ENCODE measurements around the gene CHMP2B.

The CHMP2B gene

GRCh38 chr3:87260270-87260669 lies 33.2 kb downstream of the CHMP2B start:
- Histone ChIP-seq H3K4me3 (ENCODE audit: low read depth in 1 of 5, low read length in 5 of 5) (no peak overlapping the region), H3K4me1 (ENCODE audit: control insufficient read depth in 5 of 5, insufficient read depth in 5 of 5, low read length in 5 of 5) (no peaks in the 10 kb centered on the region), H3K36me3 (ENCODE audit: control insufficient read depth in 5 of 5, insufficient read depth in 5 of 5, low read length in 5 of 5) (peaks cover 0 to 7% (median 3%) of the 10 kb centered on the region in 5 donors), H3K9me3 (ENCODE audit: control insufficient read depth in 5 of 5, low read length in 5 of 5) (no peaks in the 10 kb centered on the region), H3K27me3 (ENCODE audit: control insufficient read depth in 5 of 5, insufficient read depth in 4 of 5, low read length in 5 of 5) (no peaks in the 10 kb centered on the region), H3K9ac (ENCODE audit: low read length in 5 of 5) (no peak overlapping the region), H3K27ac (ENCODE audit: low read depth, low read length) (no peak overlapping the region)

- no peaks in the 10 kb centered on the region for H3K27me3 ChIP-seq (ENCODE audit: control insufficient read depth in 5 of 5, insufficient read depth in 4 of 5, low read length in 5 of 5)
- no peak overlapping the region for H3K9ac ChIP-seq (ENCODE audit: low read length in 5 of 5)
- no peaks in the 10 kb centered on the region for H3K4me1 ChIP-seq (ENCODE audit: control insufficient read depth in 5 of 5, insufficient read depth in 5 of 5, low read length in 5 of 5)
- H3K36me3 ChIP-seq (ENCODE audit: control insufficient read depth in 5 of 5, insufficient read depth in 5 of 5, low read length in 5 of 5): no peaks in the 10 kb centered on the region
- no peak overlapping the region for H3K27ac ChIP-seq (ENCODE audit: low read depth, low read length)
- H3K4me3 ChIP-seq (ENCODE audit: low read depth in 1 of 5, low read length in 5 of 5): no peak overlapping the region
- no peaks in the 10 kb centered on the region for H3K9me3 ChIP-seq (ENCODE audit: control insufficient read depth in 5 of 5, low read length in 5 of 5)
These were observed 34.8 kb downstream of the CHMP2B start for GRCh38 chr3:87261925-87262324.

DNA sequence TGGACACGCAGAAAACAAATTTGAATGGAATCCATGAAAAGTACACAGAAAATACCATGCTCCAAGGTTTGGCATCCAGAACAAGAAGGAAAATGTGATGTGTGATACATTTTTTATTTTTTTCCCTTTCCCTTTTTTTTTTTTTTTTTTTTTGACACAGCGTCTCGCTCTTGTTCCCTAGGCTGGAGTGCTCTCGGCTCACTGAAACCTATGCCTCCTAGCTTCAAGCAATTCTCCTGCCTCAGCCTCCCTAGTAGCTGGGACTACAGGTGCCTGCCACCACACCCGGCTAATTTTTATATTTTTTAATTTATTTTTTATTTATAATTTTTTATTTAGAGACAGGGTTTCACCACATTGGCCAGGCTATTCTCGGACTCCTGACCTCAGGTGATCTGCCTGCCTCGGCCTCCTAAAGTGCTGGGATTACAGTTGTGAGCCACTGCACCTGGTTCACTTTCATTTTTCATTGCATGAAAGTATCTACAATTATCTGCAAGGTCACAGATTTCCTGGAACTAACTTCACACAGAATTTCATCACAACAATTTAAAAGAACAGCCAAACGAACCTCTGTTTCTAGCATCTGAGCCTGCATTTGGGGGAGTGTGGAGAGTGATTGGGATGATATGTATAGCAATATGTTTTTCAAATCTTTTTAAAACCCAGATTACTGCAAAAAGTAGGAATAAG lies 41.0 kb downstream of the CHMP2B start:
- H3K9ac ChIP-seq (ENCODE audit: low read length in 5 of 5): no peak overlapping the region
- H3K9me3 ChIP-seq (ENCODE audit: control insufficient read depth in 5 of 5, low read length in 5 of 5): no peaks in the 10 kb centered on the region
- no peaks in the 10 kb centered on the region for H3K27me3 ChIP-seq (ENCODE audit: control insufficient read depth in 5 of 5, insufficient read depth in 4 of 5, low read length in 5 of 5)
- peaks cover 0 to 6% (median 0%) of the 10 kb centered on the region in 5 donors for H3K4me1 ChIP-seq (ENCODE audit: control insufficient read depth in 5 of 5, insufficient read depth in 5 of 5, low read length in 5 of 5)
- H3K36me3 ChIP-seq (ENCODE audit: control insufficient read depth in 5 of 5, insufficient read depth in 5 of 5, low read length in 5 of 5): no peaks in the 10 kb centered on the region
- H3K4me3 ChIP-seq (ENCODE audit: low read depth in 1 of 5, low read length in 5 of 5): no peak overlapping the region
- no peak overlapping the region for H3K27ac ChIP-seq (ENCODE audit: low read depth, low read length)

- H3K4me1 ChIP-seq (ENCODE audit: control insufficient read depth in 5 of 5, insufficient read depth in 5 of 5, low read length in 5 of 5): peaks cover 0 to 6% (median 0%) of the 10 kb centered on the region in 5 donors
These were observed 41.6 kb downstream of the CHMP2B start for GRCh38 chr3:87268646-87269211.

GRCh38 chr3:87269723-87270122 lies 42.6 kb downstream of the CHMP2B start:
- Histone ChIP-seq H3K9me3 (ENCODE audit: control insufficient read depth in 5 of 5, low read length in 5 of 5) (no peaks in the 10 kb centered on the region), H3K27me3 (ENCODE audit: control insufficient read depth in 5 of 5, insufficient read depth in 4 of 5, low read length in 5 of 5) (no peaks in the 10 kb centered on the region), H3K27ac (ENCODE audit: low read depth, low read length) (no peak overlapping the region), H3K36me3 (ENCODE audit: control insufficient read depth in 5 of 5, insufficient read depth in 5 of 5, low read length in 5 of 5) (no peaks in the 10 kb centered on the region), H3K4me1 (ENCODE audit: control insufficient read depth in 5 of 5, insufficient read depth in 5 of 5, low read length in 5 of 5) (peaks cover 0 to 6% (median 0%) of the 10 kb centered on the region in 5 donors), H3K4me3 (ENCODE audit: low read depth in 1 of 5, low read length in 5 of 5) (no peak overlapping the region), H3K9ac (ENCODE audit: low read length in 5 of 5) (no peak overlapping the region)

More at GRCh38 chr3:87268646-87269211, 41.6 kb downstream of the CHMP2B start:
- no peaks in the 10 kb centered on the region for H3K36me3 ChIP-seq (ENCODE audit: control insufficient read depth in 5 of 5, insufficient read depth in 5 of 5, low read length in 5 of 5)
- H3K9me3 ChIP-seq (ENCODE audit: control insufficient read depth in 5 of 5, low read length in 5 of 5): no peaks in the 10 kb centered on the region
- H3K27me3 ChIP-seq (ENCODE audit: control insufficient read depth in 5 of 5, insufficient read depth in 4 of 5, low read length in 5 of 5): no peaks in the 10 kb centered on the region
- H3K4me3 ChIP-seq (ENCODE audit: low read depth in 1 of 5, low read length in 5 of 5): no peak overlapping the region
- no peak overlapping the region for H3K27ac ChIP-seq (ENCODE audit: low read depth, low read length)
- H3K9ac ChIP-seq (ENCODE audit: low read length in 5 of 5): no peak overlapping the region

- H3K27ac ChIP-seq (ENCODE audit: low read depth, low read length): no peak overlapping the region
These were observed 44.0 kb downstream of the CHMP2B start for GRCh38 chr3:87270908-87271700.

GRCh38 chr3:87272718-87273341 lies 45.7 kb downstream of the CHMP2B start:
- Histone ChIP-seq H3K9ac (ENCODE audit: low read length in 5 of 5) (no peak overlapping the region), H3K4me3 (ENCODE audit: low read depth in 1 of 5, low read length in 5 of 5) (no peak overlapping the region), H3K36me3 (ENCODE audit: control insufficient read depth in 5 of 5, insufficient read depth in 5 of 5, low read length in 5 of 5) (no peaks in the 10 kb centered on the region), H3K27ac (ENCODE audit: low read depth, low read length) (no peak overlapping the region), H3K4me1 (ENCODE audit: control insufficient read depth in 5 of 5, insufficient read depth in 5 of 5, low read length in 5 of 5) (peaks cover 0 to 6% (median 0%) of the 10 kb centered on the region in 5 donors), H3K9me3 (ENCODE audit: control insufficient read depth in 5 of 5, low read length in 5 of 5) (no peaks in the 10 kb centered on the region), H3K27me3 (ENCODE audit: control insufficient read depth in 5 of 5, insufficient read depth in 4 of 5, low read length in 5 of 5) (no peaks in the 10 kb centered on the region)

More at GRCh38 chr3:87270908-87271700, 44.0 kb downstream of the CHMP2B start:
- Histone ChIP-seq H3K36me3 (ENCODE audit: control insufficient read depth in 5 of 5, insufficient read depth in 5 of 5, low read length in 5 of 5) (no peaks in the 10 kb centered on the region), H3K4me3 (ENCODE audit: low read depth in 1 of 5, low read length in 5 of 5) (no peak overlapping the region), H3K9me3 (ENCODE audit: control insufficient read depth in 5 of 5, low read length in 5 of 5) (no peaks in the 10 kb centered on the region), H3K27me3 (ENCODE audit: control insufficient read depth in 5 of 5, insufficient read depth in 4 of 5, low read length in 5 of 5) (no peaks in the 10 kb centered on the region), H3K9ac (ENCODE audit: low read length in 5 of 5) (no peak overlapping the region), H3K4me1 (ENCODE audit: control insufficient read depth in 5 of 5, insufficient read depth in 5 of 5, low read length in 5 of 5) (peaks cover 0 to 6% (median 0%) of the 10 kb centered on the region in 5 donors)

DNA sequence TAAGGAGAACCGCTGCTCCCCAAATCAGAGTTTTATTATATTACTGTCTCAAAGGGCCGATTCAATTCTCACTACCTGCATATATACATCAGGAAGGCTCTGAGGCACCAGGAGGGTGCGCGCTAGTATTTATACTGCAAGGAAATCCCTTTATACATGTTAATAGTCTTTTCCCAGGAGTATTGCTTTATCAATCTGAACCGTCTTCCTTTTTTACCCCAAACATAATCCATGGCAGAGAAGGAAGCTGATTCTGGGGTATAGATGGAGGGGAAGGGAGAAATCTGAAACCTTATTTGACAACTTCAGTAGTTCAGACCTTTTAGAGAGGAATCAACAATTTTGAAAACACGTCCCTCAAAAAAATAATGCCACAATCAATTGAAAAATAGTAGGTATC lies 49.4 kb downstream of the CHMP2B start, which contains the start of gene POU1F1:
Gene POU1F1 (minus strand): TSS at position 101 of the 400 bp plus-strand sequence. CDS start 122 bp downstream, outside the sequence.
- Histone ChIP-seq H3K4me3 (ENCODE audit: low read depth in 1 of 5, low read length in 5 of 5) (no peak within 1 kb of the TSS), H3K4me1 (ENCODE audit: control insufficient read depth in 5 of 5, insufficient read depth in 5 of 5, low read length in 5 of 5) (peaks cover 0 to 1% (median 0%) of the 10 kb centered on the region in 5 donors), H3K9me3 (ENCODE audit: control insufficient read depth in 5 of 5, low read length in 5 of 5) (no peaks in the 10 kb centered on the region), H3K36me3 (ENCODE audit: control insufficient read depth in 5 of 5, insufficient read depth in 5 of 5, low read length in 5 of 5) (no peaks in the 10 kb centered on the region), H3K27ac (ENCODE audit: low read depth, low read length) (no peak within 1 kb of the TSS), H3K9ac (ENCODE audit: low read length in 5 of 5) (no peak within 1 kb of the TSS), H3K27me3 (ENCODE audit: control insufficient read depth in 5 of 5, insufficient read depth in 4 of 5, low read length in 5 of 5) (no peaks in the 10 kb centered on the region)

DNA sequence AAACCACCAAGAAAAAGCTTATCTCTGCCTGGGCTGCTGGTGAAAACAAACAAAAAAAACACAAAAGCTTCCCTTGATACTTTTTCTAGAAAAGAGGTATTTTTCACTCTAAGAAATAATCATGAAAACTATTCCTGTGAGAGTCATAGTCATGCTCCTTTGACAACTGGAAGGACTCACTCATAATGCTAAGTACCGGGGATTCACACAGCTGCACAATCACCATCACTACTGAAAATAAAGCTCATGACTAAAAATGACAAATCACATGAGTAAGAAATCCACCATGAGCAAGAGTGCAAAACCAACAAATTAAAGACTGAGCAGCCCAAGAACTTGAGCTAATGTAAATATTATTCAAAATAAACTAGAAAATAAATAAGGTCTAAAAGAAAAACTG lies 59.9 kb downstream of the CHMP2B start:
- H3K9me3 ChIP-seq (ENCODE audit: control insufficient read depth in 5 of 5, low read length in 5 of 5): no peaks in the 10 kb centered on the region

More for the DNA sequence above, 59.9 kb downstream of the CHMP2B start:
- H3K4me3 ChIP-seq (ENCODE audit: low read depth in 1 of 5, low read length in 5 of 5): no peak overlapping the region
- no peak overlapping the region for H3K9ac ChIP-seq (ENCODE audit: low read length in 5 of 5)
- no peak overlapping the region for H3K27ac ChIP-seq (ENCODE audit: low read depth, low read length)
- no peaks in the 10 kb centered on the region for H3K4me1 ChIP-seq (ENCODE audit: control insufficient read depth in 5 of 5, insufficient read depth in 5 of 5, low read length in 5 of 5)
- no peaks in the 10 kb centered on the region for H3K27me3 ChIP-seq (ENCODE audit: control insufficient read depth in 5 of 5, insufficient read depth in 4 of 5, low read length in 5 of 5)
- no peaks in the 10 kb centered on the region for H3K36me3 ChIP-seq (ENCODE audit: control insufficient read depth in 5 of 5, insufficient read depth in 5 of 5, low read length in 5 of 5)
